Testis (tissue), 3 donors: ENCODE data around the gene DSG3. TPM values are rescaled to one million over a fixed set of nuclear protein-coding genes. Genes with fewer than 3 reads are reported as not detected.

ENCODE experiments used
- DNase-seq: peaks from one replicate; pipeline ENCODE4 v3.0.0-alpha.2; 2019
- H3K27ac ChIP-seq, 2 donors: fragments of 200-600 bp; sonication (generic); one replicate each; pipeline ENCODE4 v1.5.1; 2019
- H3K27me3 ChIP-seq: fragments of 200-600 bp; sonication (generic); one replicate; pipeline ENCODE4 v1.5.1; 2019
- H3K36me3 ChIP-seq: fragments of 200-600 bp; sonication (generic); one replicate; pipeline ENCODE4 v1.5.1; 2017; ENCODE audit warnings: low read depth; ENCODE audit errors: missing control alignments
- H3K4me1 ChIP-seq: fragments of 200-600 bp; sonication (generic); one replicate; pipeline ENCODE4 v1.5.1; 2019
- H3K4me3 ChIP-seq, 2 donors: fragments of 200-600 bp; sonication (generic); one replicate each; pipeline ENCODE4 v1.5.1; 2017 to 2019
- H3K9me3 ChIP-seq: fragments of 200-600 bp; sonication (generic); one replicate; pipeline ENCODE4 v1.5.1; 2017
- CTCF ChIP-seq, 3 experiments: fragments of 450-650 bp in 2 of 3; fragments of 200-600 bp in 1 of 3; sonication (generic) in 1 of 3; IDR thresholded peaks; one replicate each; pipeline ENCODE4 v1.5.1; 2016 to 2019; ENCODE audit warnings: antibody characterized with exemption in 3 of 3, mild to moderate bottlenecking in 2 of 3, moderate library complexity in 1 of 3
- POLR2A ChIP-seq: fragments of 450-650 bp; IDR thresholded peaks from one replicate; pipeline ENCODE4 v1.6.1; 2017; ENCODE audit warnings: antibody characterized with exemption, mild to moderate bottlenecking, moderate library complexity
- WGBS, 2 donors: methylation state at CpG; one replicate each; pipeline ENCODE4 v1.1.5; 2018; 5-methylcytosine and 5-hydroxymethylcytosine counted together
- intact Hi-C: fragments of 100-400 bp; cut with DNase I; formaldehyde crosslinking; loops from one replicate; pipeline ENCODE4 v1.15.1; 2023; ENCODE audit warnings: low total_unique reads
- polyA plus RNA-seq: library from polyadenylated mRNA; stranded (reverse); fragments of 350-450 nt; fragmentation: Illumina TruSeq; extraction: RNeasy Lipid Tissue Mini Kit (QIAGEN cat#74804); gene quantifications from one replicate; pipeline ENCODE4 v1.2.3, GENCODE V29; 2014; ENCODE audit warnings: low read depth, low replicate concordance; ENCODE audit not compliant: insufficient read depth
- total RNA-seq, 2 donors: library from RNA; depleted of rRNA; stranded (reverse); fragments of >200 nt; gene quantifications; one replicate each; pipeline ENCODE4 v1.2.3, GENCODE V29; 2016

The DSG3 gene
- total and polyA plus RNA-seq, 3 donors from 2014 or later: 0.16 to 0.19 (median 0.16) TPM

DNA sequence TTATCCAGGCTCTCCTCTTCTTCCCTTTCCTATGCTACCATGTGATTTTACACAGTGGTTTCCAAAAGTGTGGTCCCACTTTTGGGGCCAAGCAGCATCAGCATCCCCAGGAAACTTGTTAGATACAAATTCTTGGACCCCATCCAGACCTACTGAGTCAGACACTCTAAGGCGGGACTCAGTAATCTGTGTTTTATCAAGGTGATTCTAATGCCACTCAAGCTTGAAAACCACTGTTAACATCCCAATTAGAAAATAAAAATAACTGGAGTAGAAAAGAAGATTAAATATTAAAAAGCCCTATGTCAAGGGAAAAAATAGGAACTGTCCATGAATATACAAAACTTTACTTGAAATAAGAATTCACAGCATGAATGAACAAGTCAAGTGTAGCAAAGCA is 61.2 kb downstream of the DSG3 start:
- intact Hi-C loops: no loop called here

DNA sequence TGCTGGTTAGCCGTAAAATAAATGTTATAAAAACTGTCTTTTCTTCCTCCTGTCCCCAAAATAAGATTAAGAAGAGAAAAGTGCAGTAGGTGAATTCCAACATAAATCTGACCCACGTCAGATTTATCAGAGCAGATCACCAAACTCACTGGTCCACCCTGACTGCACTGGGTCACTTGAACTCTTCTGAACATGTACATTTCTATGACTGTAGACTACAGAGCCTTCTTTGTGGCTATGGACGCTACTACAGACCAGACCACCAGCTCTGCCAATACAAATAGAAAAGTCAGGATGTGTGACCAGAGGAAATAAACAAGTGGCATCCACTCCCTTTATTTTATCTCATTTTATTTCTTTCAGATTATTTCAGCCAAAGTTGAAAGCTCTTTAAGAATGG is 62.0 kb downstream of the DSG3 start:
- TF ChIP-seq CTCF (IDR thresholded peaks at IDR 0.05) (no peak), POLR2A (no peak)
- no peak overlapping the region for H3K27ac ChIP-seq
- 71 to 81% methylated on average over 3 of the region's 3 CpGs for WGBS, 2 donors
- no peak overlapping the region for H3K4me3 ChIP-seq
- intact Hi-C loops: no loop called here
- H3K36me3 ChIP-seq: no peaks in the 10 kb centered on the region
- DNase-seq: no peak
- no peaks in the 10 kb centered on the region for H3K27me3 ChIP-seq
- no peaks in the 10 kb centered on the region for H3K9me3 ChIP-seq
- no peaks in the 10 kb centered on the region for H3K4me1 ChIP-seq

More for the DNA sequence above, 61.2 kb downstream of the DSG3 start:
- Histone ChIP-seq H3K27ac (no peak overlapping the region), H3K9me3 (no peaks in the 10 kb centered on the region), H3K4me1 (no peaks in the 10 kb centered on the region), H3K4me3 (no peak overlapping the region), H3K36me3 (no peaks in the 10 kb centered on the region), H3K27me3 (no peaks in the 10 kb centered on the region)
- TF ChIP-seq POLR2A: no peak
- no peak for TF ChIP-seq CTCF (IDR thresholded peaks at IDR 0.05)
- WGBS, 2 donors: 86 to 93% methylated on average over 1 of the region's 1 CpG
- no peak for DNase-seq

- no peak for DNase-seq
- H3K4me3 ChIP-seq: no peak overlapping the region
- H3K36me3 ChIP-seq: no peaks in the 10 kb centered on the region
- no peaks in the 10 kb centered on the region for H3K9me3 ChIP-seq
- no peaks in the 10 kb centered on the region for H3K4me1 ChIP-seq
- no peaks in the 10 kb centered on the region for H3K27me3 ChIP-seq
- intact Hi-C loops: no loop called here
- no peak overlapping the region for H3K27ac ChIP-seq
- TF ChIP-seq CTCF (IDR thresholded peaks at IDR 0.05) (no peak), POLR2A (no peak)
These were observed 62.8 kb downstream of the DSG3 start for GRCh38 chr18:31510319-31510718.

DNA sequence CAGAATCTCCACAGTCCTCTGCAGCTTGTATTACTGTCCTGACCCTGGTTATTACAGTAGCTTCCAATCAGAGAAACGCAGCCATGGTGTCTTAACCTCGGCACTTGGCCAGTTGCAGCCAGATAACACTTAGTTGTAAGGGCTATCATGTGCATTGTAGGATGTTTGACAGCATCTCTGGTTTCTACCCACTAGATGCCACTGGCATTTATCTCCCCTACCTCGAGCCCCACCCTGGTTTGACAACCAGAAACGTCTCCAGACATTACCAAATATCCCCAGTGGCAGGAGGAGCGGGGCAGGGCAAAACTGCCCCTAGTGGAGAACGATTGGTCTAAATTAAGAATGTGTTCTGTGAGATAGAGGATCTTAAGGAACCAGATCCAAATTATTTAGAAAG is 63.6 kb downstream of the DSG3 start:
- DNase-seq: no peak
- WGBS, 2 donors: 69 to 79% methylated on average over 6 of the region's 6 CpGs
- Histone ChIP-seq H3K27me3 (no peaks in the 10 kb centered on the region), H3K9me3 (no peaks in the 10 kb centered on the region), H3K36me3 (no peaks in the 10 kb centered on the region), H3K4me3 (no peak overlapping the region), H3K27ac (no peak overlapping the region), H3K4me1 (no peaks in the 10 kb centered on the region)
- TF ChIP-seq CTCF (IDR thresholded peaks at IDR 0.05) (no peak), POLR2A (no peak)
- intact Hi-C loops: no loop called here

GRCh38 chr18:31512203-31512764 is 64.7 kb downstream of the DSG3 start:
- no peak for TF ChIP-seq CTCF (IDR thresholded peaks at IDR 0.05)
- TF ChIP-seq POLR2A: no peak
- intact Hi-C loops: no loop called here
- no peak overlapping the region for H3K4me3 ChIP-seq
- H3K4me1 ChIP-seq: no peaks in the 10 kb centered on the region
- H3K9me3 ChIP-seq: no peaks in the 10 kb centered on the region
- H3K36me3 ChIP-seq: no peaks in the 10 kb centered on the region
- no peak overlapping the region for H3K27ac ChIP-seq
- no peaks in the 10 kb centered on the region for H3K27me3 ChIP-seq
- DNase-seq: no peak
- 69 to 81% methylated on average over 6 of the region's 6 CpGs for WGBS, 2 donors
